H9 (cell line): ENCODE measurements around the gene FLOT2. TPM values are rescaled to one million over a fixed set of nuclear protein-coding genes. Genes with fewer than 3 reads are reported as not detected.

Experiments used
- DNase-seq: peaks from one replicate; pipeline ENCODE4 v3.0.0-alpha.2; 2017
- H2AFZ ChIP-seq: one replicate; pipeline ENCODE4 v1.6.1; 2013; ENCODE audit warnings: mild to moderate bottlenecking, low read length, control low read depth, moderate library complexity
- H2AK5ac ChIP-seq: 2 replicates; pipeline ENCODE4 v1.6.1; 2013; ENCODE audit warnings: low read length, control low read depth, mixed read lengths; ENCODE audit not compliant: insufficient read length
- H2BK120ac ChIP-seq: one replicate; pipeline ENCODE4 v1.6.1; 2013; ENCODE audit warnings: low read depth, mild to moderate bottlenecking, low read length, control low read depth, inconsistent platforms; ENCODE audit not compliant: poor library complexity, severe bottlenecking
- H2BK12ac ChIP-seq: 2 replicates; pipeline ENCODE4 v1.6.1; 2013; ENCODE audit warnings: low read length, control low read depth, mixed read lengths, low read depth; ENCODE audit not compliant: insufficient read length
- H2BK15ac ChIP-seq: 2 replicates; pipeline ENCODE4 v1.6.1; 2013; ENCODE audit warnings: low read depth, low read length, control low read depth
- H2BK20ac ChIP-seq: one replicate; pipeline ENCODE4 v1.6.1; 2013; ENCODE audit warnings: low read depth, mild to moderate bottlenecking, low read length, control low read depth, inconsistent platforms; ENCODE audit not compliant: poor library complexity, severe bottlenecking
- H2BK5ac ChIP-seq: 2 replicates; pipeline ENCODE4 v1.6.1; 2013; ENCODE audit warnings: low read length, control low read depth, mixed read lengths; ENCODE audit not compliant: insufficient read length
- H3K14ac ChIP-seq: 2 replicates; pipeline ENCODE4 v1.6.1; 2013; ENCODE audit warnings: low read length, control low read depth; ENCODE audit not compliant: insufficient read depth
- H3K18ac ChIP-seq: 2 replicates; pipeline ENCODE4 v1.6.1; 2013; ENCODE audit warnings: low read depth, mild to moderate bottlenecking, mixed read lengths, low read length, control low read depth; ENCODE audit not compliant: insufficient read length
- H3K23ac ChIP-seq: 2 replicates; pipeline ENCODE4 v1.6.1; 2013; ENCODE audit warnings: low read length, control low read depth, mixed read lengths, low read depth; ENCODE audit not compliant: insufficient read length
- H3K23me2 ChIP-seq: 2 replicates; pipeline ENCODE4 v1.6.1; 2013; ENCODE audit warnings: low read depth, mild to moderate bottlenecking, mixed read lengths, low read length, control low read depth; ENCODE audit not compliant: insufficient read length, poor library complexity, severe bottlenecking
- H3K27ac ChIP-seq: 2 replicates; pipeline ENCODE4 v1.5.1; 2013; ENCODE audit warnings: low read length, control low read depth, mixed read lengths, low read depth; ENCODE audit not compliant: insufficient read length
- H3K27me3 ChIP-seq: 2 replicates; pipeline ENCODE4 v1.6.1; 2013; ENCODE audit warnings: low read length, control low read depth, inconsistent platforms; ENCODE audit not compliant: insufficient read depth
- H3K4ac ChIP-seq: 2 replicates; pipeline ENCODE4 v1.6.1; 2013; ENCODE audit warnings: low read depth, mild to moderate bottlenecking, control low read depth, inconsistent platforms, low read length, moderate library complexity
- H3K4me1 ChIP-seq: 2 replicates; pipeline ENCODE4 v1.6.1; 2013; ENCODE audit warnings: low read length, control low read depth, inconsistent platforms; ENCODE audit not compliant: insufficient read depth
- H3K4me2 ChIP-seq: 2 replicates; pipeline ENCODE4 v1.6.1; 2013; ENCODE audit warnings: low read length, control low read depth, mixed read lengths; ENCODE audit not compliant: insufficient read length, insufficient read depth
- H3K56ac ChIP-seq: 2 replicates; pipeline ENCODE4 v1.6.1; 2013; ENCODE audit warnings: low read depth, mild to moderate bottlenecking, mixed read lengths, low read length, control low read depth; ENCODE audit not compliant: insufficient read length
- H3K79me1 ChIP-seq: 2 replicates; pipeline ENCODE4 v1.6.1; 2013; ENCODE audit warnings: low read depth, mild to moderate bottlenecking, moderate library complexity, low read length, control low read depth, inconsistent platforms; ENCODE audit not compliant: insufficient read depth, poor library complexity, severe bottlenecking
- H3K79me2 ChIP-seq: 2 replicates; pipeline ENCODE4 v1.6.1; 2013; ENCODE audit warnings: low read length, control low read depth, inconsistent platforms; ENCODE audit not compliant: insufficient read depth
- H3K9ac ChIP-seq: 2 replicates; pipeline ENCODE4 v1.6.1; 2013; ENCODE audit warnings: low read length, control low read depth, mixed read lengths; ENCODE audit not compliant: insufficient read length; ENCODE audit errors: extremely low read depth
- H3K9me3 ChIP-seq: one replicate; pipeline ENCODE4 v1.6.1; 2013; ENCODE audit warnings: low read depth, low read length, inconsistent platforms; ENCODE audit not compliant: control insufficient read depth
- H3T11ph ChIP-seq: one replicate; pipeline ENCODE4 v1.6.1; 2013; ENCODE audit warnings: mild to moderate bottlenecking, low read length, control low read depth, inconsistent platforms
- H4K20me1 ChIP-seq: one replicate; pipeline ENCODE4 v1.6.1; 2013; ENCODE audit not compliant: control insufficient read depth, insufficient read length, insufficient read depth
- H4K5ac ChIP-seq: 2 replicates; pipeline ENCODE4 v1.6.1; 2013; ENCODE audit warnings: low read depth, mild to moderate bottlenecking, mixed read lengths, low read length, control low read depth; ENCODE audit not compliant: insufficient read length
- H4K8ac ChIP-seq: replicated peaks from 2 replicates; pipeline ENCODE4 v1.6.1; 2013; ENCODE audit warnings: low read length, control low read depth, mixed read lengths, low read depth; ENCODE audit not compliant: insufficient read length
- H4K91ac ChIP-seq: 2 replicates; pipeline ENCODE4 v1.6.1; 2013; ENCODE audit warnings: low read depth, mild to moderate bottlenecking, moderate library complexity, mixed read lengths, low read length, control low read depth; ENCODE audit not compliant: insufficient read length
- H3K27ac Mint-ChIP-seq, 3 experiments: 2 replicates in 2 of 3; 3 replicates in 1 of 3; pipeline ENCODE4 v1.8.0; 2020 to 2021; ENCODE audit warnings: mixed read lengths in 3 of 3, mild to moderate bottlenecking in 1 of 3, moderate library complexity in 1 of 3
- H3K27me3 Mint-ChIP-seq: 2 replicates; pipeline ENCODE4 v1.8.0; 2021; ENCODE audit warnings: low read depth, mild to moderate bottlenecking, moderate library complexity, mixed read lengths
- H3K36me3 Mint-ChIP-seq, 3 experiments: 2 replicates in 2 of 3; 3 replicates in 1 of 3; pipeline ENCODE4 v1.8.0; 2020 to 2021; ENCODE audit warnings: low read depth in 3 of 3, mixed read lengths in 3 of 3; ENCODE audit not compliant: insufficient read depth in 1 of 3
- H3K4me1 Mint-ChIP-seq, 2 experiments: 2 replicates each; pipeline ENCODE4 v1.8.0; 2020; ENCODE audit warnings: mixed read lengths in 2 of 2
- H3K4me3 Mint-ChIP-seq, 2 experiments: 2 replicates in 1 of 2; 3 replicates in 1 of 2; pipeline ENCODE4 v1.8.0; 2020 to 2021; ENCODE audit warnings: mild to moderate bottlenecking in 2 of 2, mixed read lengths in 2 of 2, moderate library complexity in 1 of 2
- H3K9me3 Mint-ChIP-seq, 2 experiments: 2 replicates in 1 of 2; 3 replicates in 1 of 2; pipeline ENCODE4 v1.8.0; 2020; ENCODE audit warnings: mild to moderate bottlenecking in 2 of 2, mixed read lengths in 2 of 2, moderate library complexity in 1 of 2
- WGBS: extraction: QIAGEN DNeasy Blood & Tissue Kit; methylation state at CpG from one replicate; pipeline ENCODE4 v1.1.7; 2013; ENCODE audit warnings: missing lambda C conversion rate, low lambda C conversion rate, mixed read lengths; ENCODE audit not compliant: insufficient read length; ENCODE audit errors: extremely low coverage; 5-methylcytosine and 5-hydroxymethylcytosine counted together
- total RNA-seq: library from RNA; stranded (reverse); gene quantifications from 2 replicates; pipeline ENCODE4 v1.2.1, GENCODE V29; 2021
- TF ChIP-seq, protein P1 (sequence below): fragments of 200-600 bp; sonication (generic); conservative IDR thresholded peaks from 3 replicates; pipeline ENCODE4 v1.8.0; 2021; ENCODE audit warnings: antibody characterized with exemption, mild to moderate bottlenecking

Gene FLOT2
- total RNA-seq, 1 experiment from 2014 or later = 173 TPM

DNA sequence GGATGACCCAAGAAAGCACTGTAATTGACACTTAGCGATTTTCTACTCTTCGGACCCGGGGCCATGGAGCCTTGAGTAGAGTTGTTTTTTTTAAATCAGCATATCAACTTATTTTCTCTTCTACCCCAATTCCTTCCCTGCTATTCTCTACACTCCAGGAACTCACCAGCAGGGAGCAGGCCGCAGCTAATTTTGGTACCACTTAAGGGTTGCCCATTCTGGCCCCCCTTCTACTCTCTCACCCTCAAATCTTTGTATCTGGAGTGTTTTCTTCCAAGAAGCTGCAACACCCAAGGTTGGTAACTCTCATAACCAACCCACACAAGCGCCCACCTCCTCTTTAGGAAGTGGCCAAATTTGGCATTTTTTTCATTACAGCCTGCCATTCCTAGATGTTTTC is 48.3 kb downstream of the FLOT2 start:
- Histone ChIP-seq H3K27me3 (no peaks in the 10 kb centered on the region), H3K18ac (no peak overlapping the region), H4K8ac (no peak overlapping the region), H4K91ac (no peak overlapping the region), H3K9me3 (no peaks in the 10 kb centered on the region), H4K20me1 (no peaks in the 10 kb centered on the region), H3K56ac (no peak overlapping the region), H3T11ph (no peak overlapping the region), H2BK12ac (no peak overlapping the region), H4K5ac (no peak overlapping the region), H3K9ac (no peak overlapping the region), H3K79me2 (no peaks in the 10 kb centered on the region), H3K23me2 (peaks cover 1% of the 10 kb centered on the region), H3K79me1 (no peaks in the 10 kb centered on the region), H2BK5ac (no peak overlapping the region), H3K4ac (no peak overlapping the region), H2BK20ac (no peak overlapping the region), H3K14ac (no peak overlapping the region), H3K23ac (no peak overlapping the region), H2BK120ac (no peak overlapping the region), H2BK15ac (no peak overlapping the region), H2AK5ac (no peak overlapping the region), H2AFZ (no peak overlapping the region), H3K4me1 (no peaks in the 10 kb centered on the region; the same call in 1 of the 2 replicates), H3K27ac (no peak overlapping the region), H3K4me2 (no peak overlapping the region)
- TF ChIP-seq, protein P1, sequence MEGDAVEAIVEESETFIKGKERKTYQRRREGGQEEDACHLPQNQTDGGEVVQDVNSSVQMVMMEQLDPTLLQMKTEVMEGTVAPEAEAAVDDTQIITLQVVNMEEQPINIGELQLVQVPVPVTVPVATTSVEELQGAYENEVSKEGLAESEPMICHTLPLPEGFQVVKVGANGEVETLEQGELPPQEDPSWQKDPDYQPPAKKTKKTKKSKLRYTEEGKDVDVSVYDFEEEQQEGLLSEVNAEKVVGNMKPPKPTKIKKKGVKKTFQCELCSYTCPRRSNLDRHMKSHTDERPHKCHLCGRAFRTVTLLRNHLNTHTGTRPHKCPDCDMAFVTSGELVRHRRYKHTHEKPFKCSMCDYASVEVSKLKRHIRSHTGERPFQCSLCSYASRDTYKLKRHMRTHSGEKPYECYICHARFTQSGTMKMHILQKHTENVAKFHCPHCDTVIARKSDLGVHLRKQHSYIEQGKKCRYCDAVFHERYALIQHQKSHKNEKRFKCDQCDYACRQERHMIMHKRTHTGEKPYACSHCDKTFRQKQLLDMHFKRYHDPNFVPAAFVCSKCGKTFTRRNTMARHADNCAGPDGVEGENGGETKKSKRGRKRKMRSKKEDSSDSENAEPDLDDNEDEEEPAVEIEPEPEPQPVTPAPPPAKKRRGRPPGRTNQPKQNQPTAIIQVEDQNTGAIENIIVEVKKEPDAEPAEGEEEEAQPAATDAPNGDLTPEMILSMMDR = no peak; the same call in 2 of the 3 replicates
- Mint-ChIP-seq H3K27me3 (no peaks in the 10 kb centered on the region), H3K4me3 (no peak overlapping the region), H3K36me3 (no peaks in the 10 kb centered on the region), H3K9me3 (no peaks in the 10 kb centered on the region), H3K4me1 (peaks cover 2 to 5% of the 10 kb centered on the region in 2 experiments; a peak in 2 of 4 replicates), H3K27ac (peak overlapping the region in 1 of 3 experiments; percentile 51; a peak in 2 of 7 replicates)
- DNase-seq = no peak
- WGBS = no CpG with 5 or more reads among the region's 5 CpGs
